Hematopoietic multipotent progenitor cell (in vitro differentiated cells): ENCODE results near the gene VWC2L. TPM values are rescaled to one million over a fixed set of nuclear protein-coding genes. Genes with fewer than 3 reads are reported as not detected.

Experiments used
- DNase-seq, 3 donors: peaks; one replicate each; pipeline ENCODE4 v3.0.0-alpha.2; 2011 to 2015; ENCODE audit warnings: low read depth in 2 of 3, low spot score in 2 of 3
- total RNA-seq: library from RNA; depleted of rRNA; stranded (reverse); fragments of >200 nt; gene quantifications from one replicate; pipeline ENCODE4 v1.2.3, GENCODE V29; 2012

VWC2L gene
- total RNA-seq, 1 donor, result under 0.01 TPM

DNA sequence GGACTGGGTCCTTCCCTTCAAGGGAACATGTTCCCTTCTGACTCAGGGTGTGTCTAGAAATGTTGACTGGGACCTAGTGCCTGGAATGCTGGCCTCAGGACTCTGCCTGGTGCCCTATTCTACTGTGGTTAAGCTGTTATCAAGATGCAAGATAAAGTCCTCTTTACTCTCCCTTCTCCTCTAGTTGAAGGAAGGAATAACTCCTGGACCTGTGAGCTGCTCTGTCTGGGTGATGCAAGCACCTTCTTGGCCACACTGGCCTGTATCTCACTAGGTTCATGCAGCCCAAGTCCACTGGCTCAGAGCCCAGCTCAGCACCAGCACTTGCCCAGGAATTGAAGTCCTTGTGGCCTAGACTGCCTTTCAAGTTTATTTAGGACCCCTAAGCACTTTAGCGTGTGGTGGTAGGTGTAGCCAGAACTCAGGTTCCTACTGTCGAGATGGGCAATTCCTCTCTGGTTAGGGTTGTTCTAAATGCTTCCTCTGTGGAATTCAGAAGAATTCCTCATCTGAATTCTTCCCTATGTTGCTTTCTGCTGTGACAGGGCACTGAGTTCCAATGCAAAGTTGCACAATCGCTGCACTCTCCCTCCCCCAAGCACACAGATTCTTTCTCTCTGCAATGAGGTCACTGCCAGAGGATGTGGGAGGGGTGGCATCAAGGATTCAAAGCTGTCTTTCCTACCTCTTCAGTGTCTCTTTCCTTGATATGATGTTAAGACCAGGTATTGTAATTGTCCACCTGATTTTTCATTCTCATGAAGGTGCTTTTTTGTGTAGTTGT lies 54.7 kb downstream of the VWC2L start:
- DNase-seq, result no peak

GRCh38 chr2:214469728-214470127 lies 58.9 kb downstream of the VWC2L start:
- DNase-seq, result no peak

- no peak for DNase-seq
These were observed 60.5 kb downstream of the VWC2L start for GRCh38 chr2:214471382-214471781.

DNA sequence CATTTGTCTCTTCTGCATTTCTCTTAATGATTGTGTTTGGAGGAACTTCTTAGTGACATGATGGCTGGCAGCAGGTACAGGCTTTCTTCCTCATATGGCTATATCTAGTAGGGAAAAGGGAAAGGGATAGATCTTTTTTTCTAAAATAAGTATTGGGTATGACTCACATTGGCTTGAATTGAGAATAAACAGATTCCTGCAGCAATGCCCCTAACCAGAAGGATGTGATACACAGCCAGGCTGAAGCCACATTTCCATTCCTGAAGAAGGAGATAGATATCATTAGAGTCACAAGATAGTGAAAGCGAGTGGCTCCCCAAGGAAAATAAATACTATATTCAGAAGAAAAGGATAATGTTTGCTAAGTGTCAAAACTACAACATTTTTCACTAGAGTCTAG lies 61.1 kb downstream of the VWC2L start:
- DNase-seq, result no peak

- no peak for DNase-seq
These were observed 66.5 kb downstream of the VWC2L start for GRCh38 chr2:214477305-214477704.

GRCh38 chr2:214481204-214481603 lies 70.3 kb downstream of the VWC2L start:
- no peak for DNase-seq

DNA sequence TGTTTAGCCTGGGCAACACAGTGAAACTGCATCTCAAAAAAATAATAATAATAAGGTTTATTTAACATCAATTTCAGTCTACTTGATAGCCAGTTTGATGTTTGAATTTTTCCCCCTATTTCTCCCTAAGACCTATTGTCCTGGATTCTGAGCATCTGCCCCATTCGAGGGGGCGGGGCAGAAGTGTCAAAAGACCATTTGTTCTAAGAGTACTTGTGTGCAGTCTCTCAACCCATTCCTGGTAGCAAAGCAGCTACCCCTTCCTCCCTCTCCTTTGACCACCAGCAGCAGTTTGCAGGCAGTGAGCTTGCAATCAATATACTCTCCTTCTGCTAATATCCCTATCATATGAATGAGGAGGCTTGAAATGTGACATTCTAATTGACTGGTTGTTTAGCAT lies 71.9 kb downstream of the VWC2L start:
- no peak for DNase-seq

GRCh38 chr2:214484239-214484638 lies 73.4 kb downstream of the VWC2L start:
- DNase-seq, result no peak

DNA sequence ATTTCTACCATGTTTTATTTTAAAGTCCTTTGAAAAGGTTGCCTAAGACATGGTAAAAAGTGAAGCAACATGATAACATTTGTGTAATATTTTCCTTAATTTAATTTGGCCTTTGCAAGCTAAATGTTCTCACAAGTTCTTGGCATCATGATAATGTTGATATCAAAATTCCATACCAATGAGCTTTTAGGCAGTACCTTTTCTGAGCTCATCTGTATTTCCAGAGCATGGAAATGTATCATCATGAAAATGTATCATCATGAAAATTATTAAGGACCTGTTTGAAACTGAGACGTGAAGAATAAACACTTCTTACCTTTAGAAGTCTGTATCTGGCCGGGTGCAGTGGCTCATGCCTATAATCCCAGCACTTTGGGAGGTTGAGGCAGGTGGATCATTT lies 73.8 kb downstream of the VWC2L start:
- no peak for DNase-seq

GRCh38 chr2:214489181-214489580 lies 78.3 kb downstream of the VWC2L start:
- DNase-seq, result no peak

DNA sequence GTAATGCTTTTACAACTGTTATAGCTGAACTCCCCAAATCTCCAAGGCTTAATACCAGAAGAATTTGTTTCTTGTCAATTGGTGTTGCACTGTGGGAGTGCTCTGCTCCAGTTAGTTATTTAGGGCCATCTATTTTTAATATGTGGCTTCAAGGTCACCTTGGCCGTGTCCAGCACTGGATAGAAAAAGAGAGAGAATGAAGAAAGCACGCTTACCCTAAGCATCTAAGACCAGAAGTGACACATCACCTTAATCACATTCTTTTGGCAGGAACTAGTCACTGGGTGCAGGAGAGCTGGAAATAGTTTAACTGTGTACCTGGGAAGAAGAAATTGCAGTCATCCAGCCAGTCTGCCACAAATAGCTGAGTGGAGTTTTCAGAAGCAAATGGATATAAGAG lies 78.8 kb downstream of the VWC2L start:
- DNase-seq, result no peak

DNA sequence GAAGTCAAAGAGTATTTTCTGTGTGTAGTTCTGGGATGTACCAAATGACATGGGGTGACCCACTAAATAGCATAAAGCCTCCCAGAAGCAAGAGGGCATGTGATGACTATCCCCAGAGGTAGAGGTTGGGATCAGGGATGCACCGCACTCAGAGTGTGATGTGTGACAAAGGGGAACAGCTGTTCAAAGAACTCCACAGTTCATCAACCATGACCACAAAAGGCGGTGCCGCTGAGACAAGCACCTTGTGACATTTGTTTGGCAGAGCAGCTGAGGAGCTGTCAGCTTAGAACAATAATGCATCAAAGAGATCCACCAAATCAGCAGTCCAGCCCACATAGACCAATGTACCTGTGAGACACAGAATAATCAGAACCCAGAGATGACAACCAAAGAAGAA lies 81.3 kb downstream of the VWC2L start:
- no peak for DNase-seq

DNA sequence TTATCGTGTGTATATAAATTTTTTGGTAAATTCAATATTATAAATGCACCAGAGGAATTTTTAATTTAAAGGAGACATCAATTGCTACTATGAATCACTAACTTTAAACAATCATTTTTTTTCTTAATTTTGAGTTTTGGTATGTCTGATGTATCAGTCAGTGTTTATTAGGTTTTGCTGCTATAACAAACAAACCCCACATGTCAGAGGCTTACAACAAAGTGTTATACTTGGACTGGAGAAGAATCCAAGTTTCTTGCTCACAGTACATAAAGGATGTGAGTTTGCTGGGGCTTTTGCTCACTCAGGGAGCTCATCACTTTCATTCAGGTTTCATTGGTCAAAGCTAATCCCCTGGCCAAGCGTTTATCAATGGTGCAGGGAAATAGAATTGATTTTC lies 81.8 kb downstream of the VWC2L start:
- no peak for DNase-seq

GRCh38 chr2:214497489-214497888 lies 86.6 kb downstream of the VWC2L start:
- DNase-seq, result no peak

GRCh38 chr2:214503568-214503967 lies 92.7 kb downstream of the VWC2L start:
- no peak for DNase-seq

DNA sequence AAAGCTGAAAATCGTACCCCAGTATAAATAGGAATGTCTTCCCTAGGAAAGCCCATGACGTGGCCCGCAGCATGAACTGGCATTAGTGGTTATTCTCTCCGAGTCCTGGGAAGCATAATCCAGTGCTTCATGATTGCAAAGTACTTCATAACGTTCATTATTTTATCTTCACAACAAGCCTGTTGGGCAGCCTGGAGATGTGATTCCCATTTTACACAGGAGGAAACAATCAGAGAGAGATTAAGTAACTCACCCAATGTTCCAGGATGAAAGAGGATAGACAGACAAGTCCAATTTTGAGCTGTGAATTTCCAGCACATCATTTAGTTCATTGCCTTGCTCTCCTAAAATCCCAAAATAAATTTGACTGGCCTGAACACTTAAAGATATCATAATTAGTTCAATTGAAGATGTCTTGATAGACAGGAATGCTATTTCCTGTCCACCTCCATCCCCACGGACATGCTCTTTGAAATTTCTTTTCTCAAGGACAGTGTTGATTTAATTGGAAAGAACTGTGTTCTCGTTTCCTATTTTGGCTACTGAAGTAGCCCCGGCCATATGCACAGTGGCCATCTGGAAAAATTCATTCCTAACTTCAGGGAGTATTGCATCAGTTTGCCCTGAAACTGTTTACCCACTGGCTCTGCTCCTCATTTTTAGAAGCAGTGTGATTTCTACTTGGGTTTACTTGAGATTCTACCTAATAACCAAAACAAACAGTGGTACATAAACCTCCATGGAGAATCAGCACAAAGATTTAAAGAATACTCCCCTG lies 93.9 kb downstream of the VWC2L start:
- DNase-seq, result no peak

DNA sequence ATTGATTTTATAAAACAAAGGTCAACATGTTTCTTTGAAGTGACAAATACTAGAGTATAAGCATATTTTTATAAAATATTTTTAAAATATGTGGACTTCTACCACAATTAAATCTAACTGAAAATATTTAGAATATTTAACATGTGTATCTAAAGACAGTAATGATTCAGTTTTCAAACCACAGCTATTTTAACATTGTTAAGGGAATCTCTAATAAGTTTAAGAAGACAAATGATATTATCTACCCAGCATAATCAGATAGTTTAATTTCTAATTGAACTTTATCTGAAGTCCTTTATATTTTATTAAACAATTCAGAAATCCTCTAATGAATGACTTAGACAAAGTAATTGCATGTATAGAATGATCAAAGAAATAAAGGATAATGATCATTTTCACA lies 96.2 kb downstream of the VWC2L start:
- no peak for DNase-seq

DNA sequence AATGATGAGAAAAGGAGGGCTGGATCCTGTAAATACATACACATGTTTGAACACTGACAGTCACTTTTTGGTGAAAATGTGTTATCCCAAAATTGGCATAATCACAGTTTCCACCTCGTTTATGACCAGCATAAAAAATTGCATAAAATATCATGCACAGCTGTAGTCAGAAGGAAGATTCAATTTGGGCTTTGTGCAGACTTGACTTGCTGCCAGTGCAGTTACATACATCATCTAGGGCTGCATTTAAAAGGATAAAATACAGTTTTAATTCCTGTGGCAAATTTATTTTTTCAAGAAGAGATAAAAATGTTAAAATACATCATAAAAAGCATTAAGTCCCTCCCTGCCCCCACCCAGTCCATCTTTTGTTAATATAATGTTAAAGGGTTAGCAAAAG lies 103.8 kb downstream of the VWC2L start:
- DNase-seq, result no peak

DNA sequence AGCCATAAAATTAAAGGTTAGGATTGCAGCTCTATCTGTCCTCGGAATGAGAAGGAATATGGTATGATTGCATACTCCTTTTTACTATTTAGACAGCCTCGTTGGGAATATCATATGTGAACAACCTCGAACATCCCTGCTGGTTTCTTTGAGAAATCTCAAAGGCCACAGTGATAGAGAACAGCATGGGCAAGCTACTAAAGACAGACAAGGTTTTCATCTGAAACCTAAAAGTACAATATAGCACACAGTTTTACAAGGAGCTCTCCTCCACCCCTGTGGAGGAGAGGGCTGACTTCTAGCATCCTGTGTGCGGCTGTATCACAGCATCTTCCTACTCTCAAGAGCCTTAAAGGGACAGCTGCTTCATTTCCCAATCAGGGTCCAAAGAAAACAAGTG lies 104.3 kb downstream of the VWC2L start:
- no peak for DNase-seq

DNA sequence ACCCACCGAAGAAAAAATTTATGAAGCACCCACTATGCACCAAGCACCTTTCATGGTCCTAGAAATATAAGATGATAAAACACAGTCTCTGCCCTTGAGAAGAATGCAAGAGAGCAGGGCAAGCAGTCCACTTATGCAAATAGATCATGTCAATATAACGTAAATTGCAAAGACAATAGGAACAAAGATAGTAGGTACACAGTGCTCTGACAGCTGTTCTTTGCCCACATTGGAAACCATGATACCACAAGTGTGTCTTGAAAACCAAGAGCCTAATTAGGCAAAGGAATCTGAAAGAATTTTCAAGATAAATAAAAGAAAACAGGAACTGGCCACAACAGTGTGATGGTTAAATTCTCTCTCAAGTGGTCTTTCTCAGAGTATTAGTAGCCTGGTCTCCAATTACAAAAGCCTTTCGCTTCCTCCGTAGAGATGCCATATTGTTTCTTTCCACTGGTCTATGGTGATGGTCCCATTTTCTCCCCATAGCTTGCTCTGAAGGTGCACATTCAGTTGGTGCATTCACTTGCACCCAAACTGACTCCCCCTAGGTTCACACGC lies 108.5 kb downstream of the VWC2L start:
- no peak for DNase-seq

DNA sequence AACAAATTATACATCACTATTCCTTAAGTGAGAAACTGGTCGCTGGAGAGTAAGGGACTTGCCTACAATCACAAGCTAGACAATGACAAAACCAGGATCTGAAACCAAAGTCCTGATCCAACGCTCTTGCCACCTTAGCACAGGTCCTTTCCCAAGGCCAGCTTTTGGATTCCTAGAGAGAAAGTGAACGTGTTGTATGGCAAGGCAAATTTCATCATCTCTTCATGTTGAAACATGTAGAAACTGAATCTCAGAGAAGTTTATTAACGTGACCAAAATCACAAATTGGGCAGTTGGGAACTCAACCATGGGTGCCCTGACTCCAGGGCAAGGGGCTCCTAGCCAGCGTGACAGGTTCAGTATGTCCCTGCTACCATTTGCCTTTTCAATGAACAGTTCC lies 118.2 kb downstream of the VWC2L start:
- DNase-seq, result no peak

DNA sequence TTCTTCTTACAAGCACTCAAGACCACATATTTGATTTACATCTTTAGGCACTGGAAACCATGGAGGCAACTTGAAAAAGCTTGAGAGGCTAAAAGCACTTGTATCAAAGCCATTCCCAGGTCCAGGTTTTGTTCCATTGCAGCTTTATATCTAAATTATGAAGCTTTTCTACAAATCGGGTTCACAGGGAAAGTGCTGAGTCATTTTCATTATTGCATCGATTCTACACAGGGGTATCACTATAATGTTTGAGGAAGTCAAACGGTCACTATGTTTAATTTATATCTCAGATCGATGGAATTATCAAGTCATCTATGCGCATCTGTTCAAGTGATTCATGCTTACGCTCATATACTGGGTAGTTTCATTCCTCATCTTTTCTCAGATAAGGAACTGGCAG lies 118.7 kb downstream of the VWC2L start:
- no peak for DNase-seq
